OCI-LY1 (cell line): ENCODE measurements around the gene STAG2.

Experiments
- H2AFZ ChIP-seq: fragments of 200-600 bp; sonication (generic), shearing (Covaris generic); 2 replicates; pipeline ENCODE4 v1.6.0; 2014; ENCODE audit warnings: antibody characterized with exemption, mild to moderate bottlenecking, low read length
- H3F3A ChIP-seq: fragments of 200-600 bp; sonication (generic), shearing (Covaris generic); 2 replicates; pipeline ENCODE4 v1.6.0; 2014; ENCODE audit warnings: mild to moderate bottlenecking, antibody characterized with exemption, low read length, moderate library complexity; ENCODE audit not compliant: insufficient read depth
- H3K27ac ChIP-seq: fragments of 200-600 bp; sonication (generic); 2 replicates; pipeline ENCODE4 v1.5.1; 2014; ENCODE audit warnings: low read length, mixed run types, mild to moderate bottlenecking, low read depth; ENCODE audit not compliant: poor library complexity, severe bottlenecking
- H3K27me3 ChIP-seq: fragments of 200-600 bp; sonication (generic); 2 replicates; pipeline ENCODE4 v1.6.0; 2014; ENCODE audit warnings: antibody characterized with exemption, mild to moderate bottlenecking, low read length, moderate library complexity; ENCODE audit not compliant: insufficient read depth
- H3K36me3 ChIP-seq: fragments of 200-600 bp; sonication (generic); 2 replicates; pipeline ENCODE4 v1.6.1; 2014; ENCODE audit warnings: mild to moderate bottlenecking, antibody characterized with exemption, low read length, moderate library complexity, mixed read lengths; ENCODE audit not compliant: insufficient read depth
- H3K4me1 ChIP-seq: fragments of 200-600 bp; sonication (generic); 2 replicates; pipeline ENCODE4 v1.5.1; 2014; ENCODE audit warnings: mild to moderate bottlenecking, low read length, moderate library complexity; ENCODE audit not compliant: insufficient read depth, severe bottlenecking
- H3K4me2 ChIP-seq: fragments of 200-600 bp; sonication (generic), shearing (Covaris generic); 2 replicates; pipeline ENCODE4 v1.6.1; 2014; ENCODE audit warnings: low read length
- H3K4me3 ChIP-seq: fragments of 200-600 bp; sonication (generic); 2 replicates; pipeline ENCODE4 v1.5.1; 2014; ENCODE audit warnings: low read length, low read depth, mild to moderate bottlenecking, mixed read lengths; ENCODE audit not compliant: poor library complexity, severe bottlenecking
- H3K79me2 ChIP-seq: fragments of 200-600 bp; shearing (Covaris generic); 2 replicates; pipeline ENCODE4 v1.6.1; 2016; ENCODE audit warnings: mixed run types, low read length, mixed read lengths; ENCODE audit not compliant: insufficient read depth
- H3K9ac ChIP-seq: fragments of 200-600 bp; sonication (generic), shearing (Covaris generic); 2 replicates; pipeline ENCODE4 v1.6.1; 2014; ENCODE audit warnings: mild to moderate bottlenecking, low read length, mixed read lengths
- H3K9me2 ChIP-seq: fragments of 200-600 bp; sonication (generic), shearing (Covaris generic); 2 replicates; pipeline ENCODE4 v1.6.1; 2014; ENCODE audit warnings: low read depth, mild to moderate bottlenecking, low read length, mixed read lengths
- H3K9me3 ChIP-seq: fragments of 200-600 bp; shearing (Covaris generic); 2 replicates; pipeline ENCODE4 v1.6.1; 2014; ENCODE audit warnings: low read length, mixed read lengths
- H4K20me1 ChIP-seq: fragments of 200-600 bp; sonication (generic), shearing (Covaris generic); 2 replicates; pipeline ENCODE4 v1.6.0; 2016; ENCODE audit warnings: mild to moderate bottlenecking, low read length; ENCODE audit not compliant: insufficient read depth
- EZH2 ChIP-seq: fragments of 200-600 bp; sonication (generic), shearing (Covaris generic); IDR thresholded peaks from 2 replicates; pipeline ENCODE4 v1.8.0; 2017; ENCODE audit warnings: borderline replicate concordance, mixed run types, mild to moderate bottlenecking, antibody characterized with exemption, low read length, moderate library complexity, mixed read lengths
- TF ChIP-seq, protein P1 (sequence below): fragments of 200-600 bp; sonication (generic), shearing (Covaris generic); IDR thresholded peaks from 2 replicates; pipeline ENCODE4 v1.5.1; 2017; ENCODE audit warnings: mild to moderate bottlenecking, antibody characterized with exemption, low read length, moderate library complexity, mixed read lengths

STAG2 gene

DNA sequence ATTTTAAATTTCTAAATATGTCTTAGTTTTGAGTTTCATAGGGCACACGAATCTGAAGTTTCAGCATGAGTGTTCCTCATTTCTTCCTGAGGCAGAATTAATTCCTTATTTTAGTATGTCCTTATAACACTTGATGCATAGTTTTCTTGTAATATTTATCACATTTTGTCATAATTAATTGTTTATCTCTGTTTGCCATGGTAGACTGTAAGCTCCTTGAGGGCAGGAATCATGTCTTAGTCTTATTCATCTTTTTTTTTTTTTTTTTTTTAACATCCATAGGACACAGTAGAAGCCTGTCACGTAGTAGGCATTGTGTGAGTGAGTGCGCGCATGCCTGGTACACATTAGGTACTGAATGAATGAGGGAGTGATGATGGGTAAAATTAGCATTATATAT lies 131.7 kb downstream of the STAG2 start:
- no peak overlapping the region for H3K27ac ChIP-seq
- peaks cover 80% of the 10 kb centered on the region for H3K36me3 ChIP-seq
- H4K20me1 ChIP-seq: no peaks in the 10 kb centered on the region
- H3F3A ChIP-seq: no peaks in the 10 kb centered on the region
- no peaks in the 10 kb centered on the region for H3K9me2 ChIP-seq
- TF ChIP-seq EZH2: no peak
- TF ChIP-seq, protein P1, sequence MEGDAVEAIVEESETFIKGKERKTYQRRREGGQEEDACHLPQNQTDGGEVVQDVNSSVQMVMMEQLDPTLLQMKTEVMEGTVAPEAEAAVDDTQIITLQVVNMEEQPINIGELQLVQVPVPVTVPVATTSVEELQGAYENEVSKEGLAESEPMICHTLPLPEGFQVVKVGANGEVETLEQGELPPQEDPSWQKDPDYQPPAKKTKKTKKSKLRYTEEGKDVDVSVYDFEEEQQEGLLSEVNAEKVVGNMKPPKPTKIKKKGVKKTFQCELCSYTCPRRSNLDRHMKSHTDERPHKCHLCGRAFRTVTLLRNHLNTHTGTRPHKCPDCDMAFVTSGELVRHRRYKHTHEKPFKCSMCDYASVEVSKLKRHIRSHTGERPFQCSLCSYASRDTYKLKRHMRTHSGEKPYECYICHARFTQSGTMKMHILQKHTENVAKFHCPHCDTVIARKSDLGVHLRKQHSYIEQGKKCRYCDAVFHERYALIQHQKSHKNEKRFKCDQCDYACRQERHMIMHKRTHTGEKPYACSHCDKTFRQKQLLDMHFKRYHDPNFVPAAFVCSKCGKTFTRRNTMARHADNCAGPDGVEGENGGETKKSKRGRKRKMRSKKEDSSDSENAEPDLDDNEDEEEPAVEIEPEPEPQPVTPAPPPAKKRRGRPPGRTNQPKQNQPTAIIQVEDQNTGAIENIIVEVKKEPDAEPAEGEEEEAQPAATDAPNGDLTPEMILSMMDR: no peak
- no peaks in the 10 kb centered on the region for H3K4me1 ChIP-seq
- H3K27me3 ChIP-seq: no peaks in the 10 kb centered on the region
- H3K9ac ChIP-seq: no peak overlapping the region
- no peak overlapping the region for H2AFZ ChIP-seq
- H3K9me3 ChIP-seq: no peaks in the 10 kb centered on the region
- H3K4me3 ChIP-seq: no peak overlapping the region
- no peak overlapping the region for H3K4me2 ChIP-seq
- no peaks in the 10 kb centered on the region for H3K79me2 ChIP-seq

DNA sequence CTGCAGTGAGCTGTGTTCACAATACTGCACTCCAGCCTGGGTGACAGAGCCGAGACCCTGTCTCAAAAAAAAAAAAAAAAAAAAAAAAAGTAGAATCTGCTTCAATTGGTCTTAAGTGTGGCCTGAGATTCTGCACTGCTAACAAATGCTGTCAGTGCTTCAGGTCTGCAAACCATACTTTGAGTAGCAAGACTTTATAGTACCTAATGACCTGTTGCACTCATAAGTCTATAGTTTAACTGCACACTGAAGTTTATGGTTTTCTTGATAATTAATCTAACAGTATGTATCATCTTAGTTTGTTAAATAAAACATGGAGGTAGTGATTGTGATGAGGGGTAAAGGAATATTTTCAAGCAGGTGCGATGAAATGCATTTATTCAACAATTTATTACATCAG lies 135.6 kb downstream of the STAG2 start:
- Histone ChIP-seq H3K9me3 (no peaks in the 10 kb centered on the region), H2AFZ (no peak overlapping the region), H3K4me1 (no peaks in the 10 kb centered on the region), H3K9me2 (no peaks in the 10 kb centered on the region), H3K27me3 (no peaks in the 10 kb centered on the region), H3K4me3 (no peak overlapping the region), H3K4me2 (no peak overlapping the region), H4K20me1 (no peaks in the 10 kb centered on the region), H3K9ac (no peak overlapping the region), H3K36me3 (peaks cover 69% of the 10 kb centered on the region), H3F3A (no peaks in the 10 kb centered on the region), H3K27ac (no peak overlapping the region), H3K79me2 (no peaks in the 10 kb centered on the region)
- TF ChIP-seq EZH2: no peak
- TF ChIP-seq, protein P1: no peak

GRCh38 chrX:124098089-124098488 lies 136.6 kb downstream of the STAG2 start:
- H3K9me3 ChIP-seq: no peaks in the 10 kb centered on the region
- H3K4me1 ChIP-seq: no peaks in the 10 kb centered on the region
- TF ChIP-seq, protein P1: peak; percentile 33
- no peak for TF ChIP-seq EZH2
- no peaks in the 10 kb centered on the region for H3K27me3 ChIP-seq
- no peak overlapping the region for H3K4me2 ChIP-seq
- no peaks in the 10 kb centered on the region for H3F3A ChIP-seq
- no peak overlapping the region for H3K9ac ChIP-seq
- no peaks in the 10 kb centered on the region for H3K79me2 ChIP-seq
- H3K4me3 ChIP-seq: no peak overlapping the region
- no peak overlapping the region for H3K27ac ChIP-seq
- no peak overlapping the region for H2AFZ ChIP-seq
- H3K9me2 ChIP-seq: no peaks in the 10 kb centered on the region
- peaks cover 64% of the 10 kb centered on the region for H3K36me3 ChIP-seq
- H4K20me1 ChIP-seq: no peaks in the 10 kb centered on the region
